HepG2 (cell line): ENCODE data around the gene SNAP23. TPM values are rescaled to one million over a fixed set of nuclear protein-coding genes. Genes with fewer than 3 reads are reported as not detected.
A peak's percentile ranks its signal among the peaks of the same experiment; 100 is the strongest.

Experiments used
- ATAC-seq: fragments of 200-7000 bp; cut with Tn5 transposase; 3 replicates; pipeline ENCODE4 v1.9.1; 2020; ENCODE audit warnings: mild to moderate bottlenecking, moderate library complexity
- BruUV-seq: library from RNA; stranded (reverse); fragments of 400-500 nt; replicated peaks from 2 replicates; lab custom pipeline; 2021; lab: Mats Ljungman, UMichigan
- CTCF ChIA-PET: fragments of 300-600 bp; formaldehyde crosslinking; extraction: SDS; loops from one replicate; lab custom pipeline; 2021; ENCODE audit warnings: low total read pairs, inconsistent platforms, low intra/inter-chr PET ratio; lab: Yijun Ruan, JAX
- POLR2A ChIA-PET: fragments of 350-600 bp; sonication (Branson Sonifier 250); formaldehyde crosslinking; loops from one replicate; lab custom pipeline; 2020; ENCODE audit warnings: antibody characterized with exemption, inconsistent platforms; lab: Yijun Ruan, JAX
- DNase-seq: peaks from one replicate; pipeline ENCODE4 v3.0.0-alpha.2; 2015; ENCODE audit warnings: low spot score
- FAIRE-seq: peaks from 3 replicates; lab custom pipeline; 2011; peaks lifted over from hg19 to GRCh38; lab: Jason Lieb, UNC
- H2AFZ ChIP-seq: one replicate; pipeline ENCODE4 v1.6.1; 2011; ENCODE audit warnings: low read length, inconsistent platforms
- H3K27ac ChIP-seq: fragments of 300-600 bp; 3 replicates; pipeline ENCODE4 v1.8.0; 2011; ENCODE audit warnings: mixed run types, mild to moderate bottlenecking, mixed read lengths, low read length, inconsistent platforms; ENCODE audit not compliant: insufficient read depth; ENCODE audit errors: extremely low read length
- H3K27me3 ChIP-seq, 2 experiments: fragments of 200-600 bp in 1 of 2; 2 replicates in 1 of 2; 3 replicates in 1 of 2; pipeline versions ENCODE4 v1.6.0 to v1.8.0; 2011; ENCODE audit warnings: low read length in 2 of 2, mild to moderate bottlenecking in 2 of 2, moderate library complexity in 2 of 2, inconsistent platforms in 1 of 2; ENCODE audit not compliant: insufficient read depth in 2 of 2, control insufficient read depth in 1 of 2
- H3K36me3 ChIP-seq, 2 experiments: fragments of 200-600 bp in 1 of 2; replicated peaks in 1 of 2; 2 replicates in 1 of 2; 3 replicates in 1 of 2; pipeline versions ENCODE4 v1.5.1 to v1.8.0; 2011; ENCODE audit warnings: low read length in 2 of 2, inconsistent platforms in 1 of 2; ENCODE audit not compliant: insufficient read depth in 2 of 2, control insufficient read depth in 1 of 2
- H3K4me1 ChIP-seq: 2 replicates; pipeline ENCODE4 v1.5.1; 2012; ENCODE audit warnings: low read length, inconsistent platforms; ENCODE audit not compliant: insufficient read depth
- H3K4me2 ChIP-seq: 2 replicates; pipeline ENCODE4 v1.6.0; 2011; ENCODE audit warnings: low read depth, low read length, inconsistent platforms
- H3K4me3 ChIP-seq, 3 experiments: fragments of 200-600 bp in 1 of 3; sonication (generic), shearing (Covaris generic) in 1 of 3; replicated peaks in 1 of 3; 2 replicates each; pipeline ENCODE4 v1.5.1; 2011 to 2016; ENCODE audit warnings: low read length in 3 of 3, inconsistent platforms in 2 of 3, low read depth in 2 of 3, mild to moderate bottlenecking in 2 of 3, control low read depth in 1 of 3, mixed read lengths in 1 of 3; ENCODE audit not compliant: insufficient read depth in 1 of 3
- H3K79me2 ChIP-seq: one replicate; pipeline ENCODE4 v1.6.1; 2011; ENCODE audit warnings: low read length, inconsistent platforms; ENCODE audit not compliant: insufficient read depth
- H3K9ac ChIP-seq: 2 replicates; pipeline ENCODE4 v1.6.0; 2011; ENCODE audit warnings: mild to moderate bottlenecking, low read depth, low read length, inconsistent platforms; ENCODE audit not compliant: insufficient read depth
- H3K9me3 ChIP-seq: 2 replicates; pipeline ENCODE4 v1.5.1; 2012; ENCODE audit warnings: mild to moderate bottlenecking, low read length
- H4K20me1 ChIP-seq: 2 replicates; pipeline ENCODE4 v1.6.0; 2011; ENCODE audit warnings: inconsistent platforms, mild to moderate bottlenecking, low read length, moderate library complexity; ENCODE audit not compliant: insufficient read depth
- HMGXB4 ChIP-seq, 2 experiments: sonication (generic) in 1 of 2; formaldehyde crosslinking in 1 of 2; IDR thresholded peaks; 2 replicates each; pipeline versions ENCODE4 v1.4.0 to v1.6.1; 2018 to 2020; ENCODE audit warnings: missing genetic modification reagents in 2 of 2, borderline replicate concordance in 1 of 2, low read depth in 1 of 2, mild to moderate bottlenecking in 1 of 2, missing biosample characterization in 1 of 2
- REPIN1 ChIP-seq: sonication (generic); formaldehyde crosslinking; IDR thresholded peaks from 2 replicates; pipeline ENCODE4 v1.8.0; 2022; ENCODE audit warnings: missing genetic modification reagents, low read depth, mild to moderate bottlenecking, borderline replicate concordance
- SRY ChIP-seq: sonication (generic); formaldehyde crosslinking; IDR thresholded peaks from 2 replicates; pipeline ENCODE4 v1.8.0; 2022; ENCODE audit warnings: mild to moderate bottlenecking, missing genetic modification reagents
- TBX2 ChIP-seq: sonication (generic); formaldehyde crosslinking; IDR thresholded peaks from 2 replicates; pipeline ENCODE4 v1.5.0; 2020; ENCODE audit warnings: missing genetic modification reagents, mild to moderate bottlenecking, borderline replicate concordance
- ZNF407 ChIP-seq: sonication (generic); formaldehyde crosslinking; IDR thresholded peaks from one replicate; pipeline ENCODE4 v1.5.1; 2020; ENCODE audit warnings: mild to moderate bottlenecking, missing genetic modification reagents; ENCODE audit errors: not compliant biosample characterization
- WGBS: methylation state at CpG from one replicate; pipeline ENCODE4 v1.1.6; 2017; ENCODE audit warnings: low lambda C conversion rate; 5-methylcytosine and 5-hydroxymethylcytosine counted together
- in situ Hi-C: cut with HindIII; loops from 2 replicates; pipeline ENCODE4 v1.10.0; 2017; ENCODE audit warnings: low pct_unique_long_range_greater_than_20kb; ENCODE audit not compliant: extremely low pct_ligation_motif_present
- intact Hi-C: fragments of 100-400 bp; cut with micrococcal nuclease; formaldehyde crosslinking; loops from one replicate; pipeline ENCODE4 v1.10.0; 2022; ENCODE audit not compliant: unreplicated experiment
- polyA plus RNA-seq, 8 experiments: library from polyadenylated mRNA; depleted of rRNA in 3 of 8; stranded (reverse) in 7 of 8; unstranded in 1 of 8; fragments of >200 nt; fragmentation: Illumina TruSeq in 4 of 8; extraction: Trizol in 4 of 8; gene quantifications; 2 replicates each; pipeline versions ENCODE4 v1.2.1 to v1.2.3, GENCODE V29; 2011 to 2016; ENCODE audit warnings: low read depth in 4 of 8, missing spikeins in 1 of 8, mixed read lengths in 1 of 8; ENCODE audit not compliant: insufficient read depth in 1 of 8
- total RNA-seq, 5 experiments: library from RNA; depleted of rRNA; stranded (reverse); fragments of >200 nt; fragmentation: Illumina TruSeq; extraction: Trizol; gene quantifications; 2 replicates each; pipeline ENCODE4 v1.2.3, GENCODE V29; 2016; ENCODE audit warnings: low read depth in 1 of 5
- TF ChIP-seq, protein P1 (sequence below): sonication (generic); formaldehyde crosslinking; IDR thresholded peaks from 2 replicates; pipeline ENCODE4 v1.8.1; 2022; ENCODE audit warnings: mild to moderate bottlenecking, missing genetic modification reagents
- TF ChIP-seq, protein P2 (sequence below): sonication (generic); formaldehyde crosslinking; IDR thresholded peaks from 2 replicates; pipeline ENCODE4 v1.4.0; 2020; ENCODE audit warnings: missing genetic modification reagents

Gene SNAP23
- total and polyA plus RNA-seq, 2 of the 13 experiments (the other 11 are each of a cell fraction or from before 2014, with no cell fraction given), result 37.0 to 101 TPM

GRCh38 chr15:42465520-42466259, 29.7 kb upstream of the SNAP23 start (continued):
- TF ChIP-seq SRY (CRISPR knock-in tag), result no peak
- TF ChIP-seq, protein P1, sequence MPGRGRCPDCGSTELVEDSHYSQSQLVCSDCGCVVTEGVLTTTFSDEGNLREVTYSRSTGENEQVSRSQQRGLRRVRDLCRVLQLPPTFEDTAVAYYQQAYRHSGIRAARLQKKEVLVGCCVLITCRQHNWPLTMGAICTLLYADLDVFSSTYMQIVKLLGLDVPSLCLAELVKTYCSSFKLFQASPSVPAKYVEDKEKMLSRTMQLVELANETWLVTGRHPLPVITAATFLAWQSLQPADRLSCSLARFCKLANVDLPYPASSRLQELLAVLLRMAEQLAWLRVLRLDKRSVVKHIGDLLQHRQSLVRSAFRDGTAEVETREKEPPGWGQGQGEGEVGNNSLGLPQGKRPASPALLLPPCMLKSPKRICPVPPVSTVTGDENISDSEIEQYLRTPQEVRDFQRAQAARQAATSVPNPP, result no peak
- no peak for TF ChIP-seq HMGXB4 (CRISPR knock-in tag; IDR thresholded peaks at IDR 0.05; ENCODE audit: borderline replicate concordance in 1 of 2, low read depth in 1 of 2)
- TF ChIP-seq TBX2 (CRISPR knock-in tag), result no peak
- TF ChIP-seq, protein P2, sequence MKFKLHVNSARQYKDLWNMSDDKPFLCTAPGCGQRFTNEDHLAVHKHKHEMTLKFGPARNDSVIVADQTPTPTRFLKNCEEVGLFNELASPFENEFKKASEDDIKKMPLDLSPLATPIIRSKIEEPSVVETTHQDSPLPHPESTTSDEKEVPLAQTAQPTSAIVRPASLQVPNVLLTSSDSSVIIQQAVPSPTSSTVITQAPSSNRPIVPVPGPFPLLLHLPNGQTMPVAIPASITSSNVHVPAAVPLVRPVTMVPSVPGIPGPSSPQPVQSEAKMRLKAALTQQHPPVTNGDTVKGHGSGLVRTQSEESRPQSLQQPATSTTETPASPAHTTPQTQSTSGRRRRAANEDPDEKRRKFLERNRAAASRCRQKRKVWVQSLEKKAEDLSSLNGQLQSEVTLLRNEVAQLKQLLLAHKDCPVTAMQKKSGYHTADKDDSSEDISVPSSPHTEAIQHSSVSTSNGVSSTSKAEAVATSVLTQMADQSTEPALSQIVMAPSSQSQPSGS (CRISPR knock-in tag), result no peak

DNA sequence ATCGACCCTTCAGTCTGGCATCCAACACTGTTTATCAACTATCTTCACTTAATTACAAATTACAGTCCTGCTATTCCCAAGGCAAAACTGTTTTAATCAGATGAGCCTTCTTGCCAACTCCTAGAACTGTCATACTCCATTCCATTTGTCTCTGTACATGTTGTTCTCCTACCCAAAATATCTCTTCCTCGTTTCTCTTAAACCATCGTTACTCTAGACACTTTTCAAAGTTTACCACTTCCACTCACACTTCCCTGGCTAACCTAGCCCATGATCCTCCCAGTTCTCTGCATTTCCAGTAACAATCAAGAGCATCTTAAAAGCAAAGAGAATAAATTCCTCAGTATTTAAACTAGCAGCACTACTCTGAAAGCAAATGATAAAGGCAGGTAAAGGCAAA, 24.4 kb upstream of the SNAP23 start:
- ATAC-seq (no peak), DNase-seq (no peak), FAIRE-seq (no peak)
- ChIA-PET CTCF (interaction anchor here (0.6 kb wide), 1 partner anchor 221 kb away, joined by 4 read pairs; no protein-coding TSS in a partner anchor), POLR2A (no interaction called here)
- H3K4me1 ChIP-seq, result no peaks in the 10 kb centered on the region
- peaks cover 7% of the 10 kb centered on the region for H3K79me2 ChIP-seq
- H3K4me2 ChIP-seq, result no peak overlapping the region
- no peaks in the 10 kb centered on the region for H4K20me1 ChIP-seq
- TSS peak; percentile 33 for BruUV-seq
- H2AFZ ChIP-seq, result no peak overlapping the region
- H3K36me3 ChIP-seq, result peaks cover 7 to 22% of the 10 kb centered on the region in 2 experiments; a peak in 3 of 5 replicates
- no peak overlapping the region for H3K4me3 ChIP-seq
- intact Hi-C loops, result loop anchor here (1.0 to 10.0 kb wide), 4 partner anchors 179 to 404 kb away; partner anchors contain the start of genes GANC and TMEM87A
- no peak overlapping the region for H3K9ac ChIP-seq
- H3K27me3 ChIP-seq, result no peaks in the 10 kb centered on the region
- no peak overlapping the region for H3K27ac ChIP-seq
- 98% methylated on average over 3 of the region's 3 CpGs for WGBS
- no peaks in the 10 kb centered on the region for H3K9me3 ChIP-seq
- in situ Hi-C loops, result no loop called here
- no peak for TF ChIP-seq ZNF407 (CRISPR knock-in tag)
- no peak for TF ChIP-seq REPIN1 (CRISPR knock-in tag)
